Endothelial cell of umbilical vein (primary cell): ENCODE data around the gene SDSL. TPM values are rescaled to one million over a fixed set of nuclear protein-coding genes. Genes with fewer than 3 reads are reported as not detected.

Experiments
- BruUV-seq: library from RNA; stranded (reverse); fragments of 400-500 nt; replicated peaks from 2 replicates; lab custom pipeline; 2021; lab: Mats Ljungman, UMichigan
- CTCF ChIA-PET: fragments of 300-600, 350-600 bp; sonication (Branson Sonifier 250); formaldehyde crosslinking; loops from one replicate; lab custom pipeline; 2021; ENCODE audit warnings: antibody characterized with exemption, inconsistent platforms; lab: Charles Lee
- POLR2A ChIA-PET: fragments of 300-600, 350-600 bp; sonication (Branson Sonifier 250); formaldehyde crosslinking; loops from one replicate; lab custom pipeline; 2021; ENCODE audit warnings: antibody characterized with exemption, inconsistent platforms; lab: Charles Lee
- DNase-seq: peaks from one replicate; pipeline ENCODE4 v3.0.0-alpha.2; 2011; ENCODE audit warnings: low read depth, low spot score
- FAIRE-seq: peaks from 2 replicates; lab custom pipeline; 2011; peaks lifted over from hg19 to GRCh38; lab: Jason Lieb, UNC
- H2AFZ ChIP-seq: 2 replicates; pipeline ENCODE4 v1.6.0; 2012; ENCODE audit warnings: low read depth, low read length, control low read depth, inconsistent platforms
- H3K27ac ChIP-seq: 2 replicates; pipeline ENCODE4 v1.5.1; 2011; ENCODE audit warnings: low read depth, mild to moderate bottlenecking, control low read depth, low read length, moderate library complexity; ENCODE audit not compliant: insufficient read depth
- H3K27me3 ChIP-seq, 2 experiments: 2 replicates each; pipeline versions ENCODE4 v1.6.0 to v1.6.1; 2011; ENCODE audit warnings: low read length in 2 of 2, mixed read lengths in 1 of 2; ENCODE audit not compliant: control insufficient read depth in 2 of 2, insufficient read depth in 2 of 2
- H3K36me3 ChIP-seq, 2 experiments: 2 replicates in 1 of 2; 3 replicates in 1 of 2; pipeline ENCODE4 v1.5.1; 2011; ENCODE audit warnings: low read length in 2 of 2, mild to moderate bottlenecking in 1 of 2, moderate library complexity in 1 of 2; ENCODE audit not compliant: control insufficient read depth in 2 of 2, insufficient read depth in 2 of 2; ENCODE audit errors: extremely low read depth in 1 of 2
- H3K4me1 ChIP-seq: 3 replicates; pipeline ENCODE4 v1.5.1; 2011; ENCODE audit warnings: mild to moderate bottlenecking, low read length; ENCODE audit not compliant: control insufficient read depth, insufficient read depth; ENCODE audit errors: extremely low read depth
- H3K4me2 ChIP-seq: 2 replicates; pipeline ENCODE4 v1.6.1; 2011; ENCODE audit warnings: low read length, control low read depth, mixed read lengths; ENCODE audit not compliant: insufficient read depth
- H3K4me3 ChIP-seq, 3 experiments: fragments of 200-600 bp in 1 of 3; sonication (generic), shearing (Covaris generic) in 1 of 3; replicated peaks in 1 of 3; 2 replicates each; pipeline ENCODE4 v1.5.1; 2011 to 2016; ENCODE audit warnings: control low read depth in 3 of 3, low read length in 3 of 3, mild to moderate bottlenecking in 2 of 3, inconsistent platforms in 1 of 3, low read depth in 1 of 3, moderate library complexity in 1 of 3; ENCODE audit not compliant: insufficient read depth in 1 of 3
- H3K79me2 ChIP-seq: 2 replicates; pipeline ENCODE4 v1.6.0; 2012; ENCODE audit warnings: low read length, inconsistent platforms; ENCODE audit not compliant: control insufficient read depth, insufficient read depth
- H3K9ac ChIP-seq: replicated peaks from 2 replicates; pipeline ENCODE3; 2011; ENCODE audit warnings: low read length, control low read depth; ENCODE audit not compliant: insufficient read depth; ENCODE audit errors: extremely low read depth
- H3K9me1 ChIP-seq: replicated peaks from 3 replicates; pipeline ENCODE4 v1.6.0; 2011; ENCODE audit warnings: mild to moderate bottlenecking, low read length; ENCODE audit not compliant: control insufficient read depth, insufficient read depth; ENCODE audit errors: extremely low read depth
- H3K9me3 ChIP-seq: replicated peaks from 2 replicates; pipeline ENCODE4 v1.5.1; 2012; ENCODE audit warnings: low read length, inconsistent platforms; ENCODE audit not compliant: control insufficient read depth, insufficient read depth
- H4K20me1 ChIP-seq: replicated peaks from 2 replicates; pipeline ENCODE3; 2011; ENCODE audit warnings: mild to moderate bottlenecking, low read length; ENCODE audit not compliant: control insufficient read depth, insufficient read depth; ENCODE audit errors: extremely low read depth
- EZH2 ChIP-seq: IDR thresholded peaks from 2 replicates; pipeline ENCODE4 v1.6.1; 2012; ENCODE audit warnings: borderline replicate concordance, low read depth, mild to moderate bottlenecking, moderate library complexity, low read length, inconsistent platforms; ENCODE audit not compliant: severe bottlenecking
- FOS ChIP-seq: IDR thresholded peaks from 2 replicates; pipeline ENCODE4 v1.6.1; 2011; ENCODE audit warnings: mild to moderate bottlenecking, low read length, moderate library complexity, borderline replicate concordance; ENCODE audit not compliant: insufficient read depth
- GATA2 ChIP-seq: IDR thresholded peaks from 2 replicates; pipeline ENCODE4 v1.7.0; 2011; ENCODE audit warnings: low read depth, mild to moderate bottlenecking, moderate library complexity, mixed read lengths, low read length; ENCODE audit not compliant: insufficient read length, insufficient read depth
- JUN ChIP-seq: IDR thresholded peaks from 2 replicates; pipeline ENCODE4 v1.6.1; 2011; ENCODE audit warnings: borderline replicate concordance, low read depth; ENCODE audit not compliant: insufficient read length, insufficient read depth
- MYC ChIP-seq: IDR thresholded peaks from one replicate; pipeline ENCODE4 v1.6.1; 2011; ENCODE audit warnings: mild to moderate bottlenecking, low read depth, low read length
- POLR2A ChIP-seq: IDR thresholded peaks from 2 replicates; pipeline ENCODE4 v1.6.1; 2012; ENCODE audit warnings: low read depth, mild to moderate bottlenecking, control low read depth, low read length
- POLR2AphosphoS5 ChIP-seq: IDR thresholded peaks from 2 replicates; pipeline ENCODE4 v1.6.1; 2012; ENCODE audit warnings: low read depth, mild to moderate bottlenecking, control low read depth, low read length, moderate library complexity; ENCODE audit not compliant: insufficient read depth
- dilution Hi-C: fragments of 300-500 bp; cut with MboI; formaldehyde crosslinking; loops from one replicate; pipeline ENCODE4 v1.15.0; 2019; ENCODE audit warnings: low sequenced_read_pairs; ENCODE audit not compliant: extremely low pct_ligation_motif_present
- intact Hi-C: fragments of 100-400 bp; cut with micrococcal nuclease; formaldehyde crosslinking; loops from one replicate; pipeline ENCODE4 v1.10.0; 2022
- polyA plus RNA-seq, 4 experiments: library from polyadenylated mRNA; depleted of rRNA in 3 of 4; stranded (reverse) in 3 of 4; unstranded in 1 of 4; fragments of >200 nt; gene quantifications; 2 replicates each; pipeline versions ENCODE4 v1.2.1 to v1.2.3, GENCODE V29; 2011 to 2012; ENCODE audit warnings: missing spikeins in 1 of 4
- total RNA-seq: library from RNA; stranded (reverse); gene quantifications from 2 replicates; pipeline ENCODE4 v1.2.3, GENCODE V29; 2021
- TF ChIP-seq, protein P1 (sequence below): IDR thresholded peaks from 2 replicates; pipeline ENCODE4 v1.6.1; 2011; ENCODE audit not compliant: insufficient read depth, insufficient read length
- TF ChIP-seq, protein P2 (sequence below), 2 donors: IDR thresholded peaks; 1 replicate in 1 of 2; 2 replicates in 1 of 2; pipeline ENCODE4 v1.5.1; 2011; ENCODE audit warnings: low read length in 2 of 2, mild to moderate bottlenecking in 2 of 2, moderate library complexity in 2 of 2, control low read depth in 1 of 2, inconsistent platforms in 1 of 2, low read depth in 1 of 2; ENCODE audit not compliant: insufficient read depth in 1 of 2; ENCODE audit errors: extremely low read depth in 1 of 2

Gene SDSL
- total and polyA plus RNA-seq, 2 donors (not counting 3 experiments of a cell fraction or from before 2014, with no cell fraction given): 5.7 to 16.9 TPM

GRCh38 chr12:113443030-113443539 is 20.9 kb downstream of the SDSL start:
- ChIA-PET CTCF (interaction anchor here (1.7 to 3.4 kb wide), 2 partner anchors 15 to 18 kb away, joined by 5 to 24 read pairs; no protein-coding TSS in a partner anchor), POLR2A (no interaction called here)
- intact Hi-C loops: no loop called here
- Histone ChIP-seq H3K4me1 (no peaks in the 10 kb centered on the region), H3K79me2 (no peaks in the 10 kb centered on the region), H2AFZ (no peak overlapping the region), H3K36me3 (no peaks in the 10 kb centered on the region), H4K20me1 (no peaks in the 10 kb centered on the region), H3K9me1 (no peaks in the 10 kb centered on the region), H3K4me2 (no peak overlapping the region), H3K4me3 (no peak overlapping the region), H3K9me3 (no peaks in the 10 kb centered on the region), H3K9ac (no peak overlapping the region), H3K27ac (no peak overlapping the region), H3K27me3 (peaks cover 0 to 3% of the 10 kb centered on the region in 2 experiments)
- TF ChIP-seq JUN (no peak), FOS (no peak), POLR2A (no peak), GATA2 (no peak), MYC (no peak), EZH2 (no peak), POLR2AphosphoS5 (no peak)
- TF ChIP-seq, protein P1, sequence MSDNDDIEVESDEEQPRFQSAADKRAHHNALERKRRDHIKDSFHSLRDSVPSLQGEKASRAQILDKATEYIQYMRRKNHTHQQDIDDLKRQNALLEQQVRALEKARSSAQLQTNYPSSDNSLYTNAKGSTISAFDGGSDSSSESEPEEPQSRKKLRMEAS: no peak
- TF ChIP-seq, protein P2, sequence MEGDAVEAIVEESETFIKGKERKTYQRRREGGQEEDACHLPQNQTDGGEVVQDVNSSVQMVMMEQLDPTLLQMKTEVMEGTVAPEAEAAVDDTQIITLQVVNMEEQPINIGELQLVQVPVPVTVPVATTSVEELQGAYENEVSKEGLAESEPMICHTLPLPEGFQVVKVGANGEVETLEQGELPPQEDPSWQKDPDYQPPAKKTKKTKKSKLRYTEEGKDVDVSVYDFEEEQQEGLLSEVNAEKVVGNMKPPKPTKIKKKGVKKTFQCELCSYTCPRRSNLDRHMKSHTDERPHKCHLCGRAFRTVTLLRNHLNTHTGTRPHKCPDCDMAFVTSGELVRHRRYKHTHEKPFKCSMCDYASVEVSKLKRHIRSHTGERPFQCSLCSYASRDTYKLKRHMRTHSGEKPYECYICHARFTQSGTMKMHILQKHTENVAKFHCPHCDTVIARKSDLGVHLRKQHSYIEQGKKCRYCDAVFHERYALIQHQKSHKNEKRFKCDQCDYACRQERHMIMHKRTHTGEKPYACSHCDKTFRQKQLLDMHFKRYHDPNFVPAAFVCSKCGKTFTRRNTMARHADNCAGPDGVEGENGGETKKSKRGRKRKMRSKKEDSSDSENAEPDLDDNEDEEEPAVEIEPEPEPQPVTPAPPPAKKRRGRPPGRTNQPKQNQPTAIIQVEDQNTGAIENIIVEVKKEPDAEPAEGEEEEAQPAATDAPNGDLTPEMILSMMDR (IDR thresholded peaks at IDR 0.05; ENCODE audit: extremely low read depth in 1 of 2, insufficient read depth in 1 of 2, low read depth in 1 of 2, low read length in 2 of 2): no peak
- no TSS peak for BruUV-seq
- DNase-seq: no peak
- FAIRE-seq: no peak
- dilution Hi-C loops: no loop called here
